Suprapubic skin (tissue), 3 donors: ENCODE measurements around the gene NUDT1.

Experiments
- POLR2AphosphoS5 ChIP-seq, 3 donors: sonication (generic); formaldehyde crosslinking; IDR thresholded peaks; one replicate each; pipeline ENCODE4 v1.6.1; 2017; ENCODE audit warnings: antibody characterized with exemption in 3 of 3
- TF ChIP-seq, protein P1 (sequence below), 2 donors: fragments of 200-600 bp in 1 of 2; fragments of 450-650 bp in 1 of 2; sonication (generic) in 1 of 2; IDR thresholded peaks; one replicate each; pipeline ENCODE4 v1.5.1; 2016 to 2019; ENCODE audit warnings: antibody characterized with exemption in 2 of 2, mild to moderate bottlenecking in 1 of 2, moderate library complexity in 1 of 2

DNA sequence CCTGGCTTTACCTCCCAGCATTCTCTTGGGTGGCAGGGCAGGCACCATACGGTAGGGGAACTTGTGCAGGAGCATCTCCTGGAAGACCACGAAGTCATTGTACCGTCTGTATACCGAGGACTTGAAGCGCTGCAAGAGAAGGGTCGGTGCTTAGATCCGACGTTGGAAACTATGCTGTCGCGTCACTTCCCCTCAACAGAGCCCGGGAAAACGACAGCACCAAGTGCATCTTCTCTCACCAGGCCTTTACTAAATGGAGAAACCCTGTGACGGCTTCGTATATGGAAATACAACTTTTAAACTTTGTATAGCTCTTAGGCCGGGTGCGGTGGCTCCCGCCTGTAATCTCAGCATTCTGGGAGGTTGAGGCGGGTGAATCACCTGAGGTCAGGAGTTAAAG lies 33.1 kb downstream of the NUDT1 start:
- TF ChIP-seq POLR2AphosphoS5 (IDR thresholded peaks at IDR 0.05): no peak
- TF ChIP-seq, protein P1, sequence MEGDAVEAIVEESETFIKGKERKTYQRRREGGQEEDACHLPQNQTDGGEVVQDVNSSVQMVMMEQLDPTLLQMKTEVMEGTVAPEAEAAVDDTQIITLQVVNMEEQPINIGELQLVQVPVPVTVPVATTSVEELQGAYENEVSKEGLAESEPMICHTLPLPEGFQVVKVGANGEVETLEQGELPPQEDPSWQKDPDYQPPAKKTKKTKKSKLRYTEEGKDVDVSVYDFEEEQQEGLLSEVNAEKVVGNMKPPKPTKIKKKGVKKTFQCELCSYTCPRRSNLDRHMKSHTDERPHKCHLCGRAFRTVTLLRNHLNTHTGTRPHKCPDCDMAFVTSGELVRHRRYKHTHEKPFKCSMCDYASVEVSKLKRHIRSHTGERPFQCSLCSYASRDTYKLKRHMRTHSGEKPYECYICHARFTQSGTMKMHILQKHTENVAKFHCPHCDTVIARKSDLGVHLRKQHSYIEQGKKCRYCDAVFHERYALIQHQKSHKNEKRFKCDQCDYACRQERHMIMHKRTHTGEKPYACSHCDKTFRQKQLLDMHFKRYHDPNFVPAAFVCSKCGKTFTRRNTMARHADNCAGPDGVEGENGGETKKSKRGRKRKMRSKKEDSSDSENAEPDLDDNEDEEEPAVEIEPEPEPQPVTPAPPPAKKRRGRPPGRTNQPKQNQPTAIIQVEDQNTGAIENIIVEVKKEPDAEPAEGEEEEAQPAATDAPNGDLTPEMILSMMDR (IDR thresholded peaks at IDR 0.05): no peak
